ENCODE measurements around the gene DZIP1L. TPM values are rescaled to one million over a fixed set of nuclear protein-coding genes. Genes with fewer than 3 reads are reported as not detected.

Gene DZIP1L
- total RNA-seq, 1 donor from 2014 or later: 13.7 TPM

DNA sequence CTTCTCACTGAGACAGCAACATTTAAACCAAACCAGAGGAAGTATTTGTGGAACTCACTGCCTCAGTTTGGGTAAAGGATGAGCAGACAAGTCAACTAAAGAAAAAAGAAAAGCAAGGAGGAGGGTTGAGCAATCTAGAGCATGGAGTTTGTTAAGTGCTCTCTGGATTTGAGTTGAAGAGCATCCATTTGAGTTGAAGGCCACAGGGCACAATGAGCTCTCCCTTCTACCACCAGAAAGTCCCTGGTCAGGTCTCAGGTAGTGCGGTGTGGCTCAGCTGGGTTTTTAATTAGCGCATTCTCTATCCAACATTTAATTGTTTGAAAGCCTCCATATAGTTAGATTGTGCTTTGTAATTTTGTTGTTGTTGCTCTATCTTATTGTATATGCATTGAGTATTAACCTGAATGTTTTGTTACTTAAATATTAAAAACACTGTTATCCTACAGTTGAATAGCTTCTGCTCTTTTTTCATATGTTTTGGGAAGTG, 82.2 kb downstream of the DZIP1L start:
- DNase-seq (ENCODE audit: low spot score): no peak

- DNase-seq (ENCODE audit: low spot score): no peak
Measured at GRCh38 chr3:138032567-138032966, 82.8 kb downstream of the DZIP1L start.

DNA sequence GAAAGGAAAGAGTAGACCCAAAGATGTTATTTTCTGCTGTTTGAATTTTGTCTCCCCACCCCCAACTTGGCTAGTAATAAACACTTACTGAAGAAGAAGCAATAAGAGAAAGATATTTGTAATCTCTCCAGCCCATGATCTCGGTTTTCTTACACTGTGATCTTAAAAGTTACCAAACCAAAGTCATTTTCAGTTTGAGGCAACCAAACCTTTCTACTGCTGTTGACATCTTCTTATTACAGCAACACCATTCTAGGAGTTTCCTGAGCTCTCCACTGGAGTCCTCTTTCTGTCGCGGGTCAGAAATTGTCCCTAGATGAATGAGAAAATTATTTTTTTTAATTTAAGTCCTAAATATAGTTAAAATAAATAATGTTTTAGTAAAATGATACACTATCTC, 83.9 kb downstream of the DZIP1L start:
- DNase-seq (ENCODE audit: low spot score): no peak

GRCh38 chr3:138030734-138031280, 84.6 kb downstream of the DZIP1L start:
- no peak for DNase-seq (ENCODE audit: low spot score)

- no peak for DNase-seq (ENCODE audit: low spot score)
Measured at GRCh38 chr3:138027821-138028220, 87.6 kb downstream of the DZIP1L start.

DNA sequence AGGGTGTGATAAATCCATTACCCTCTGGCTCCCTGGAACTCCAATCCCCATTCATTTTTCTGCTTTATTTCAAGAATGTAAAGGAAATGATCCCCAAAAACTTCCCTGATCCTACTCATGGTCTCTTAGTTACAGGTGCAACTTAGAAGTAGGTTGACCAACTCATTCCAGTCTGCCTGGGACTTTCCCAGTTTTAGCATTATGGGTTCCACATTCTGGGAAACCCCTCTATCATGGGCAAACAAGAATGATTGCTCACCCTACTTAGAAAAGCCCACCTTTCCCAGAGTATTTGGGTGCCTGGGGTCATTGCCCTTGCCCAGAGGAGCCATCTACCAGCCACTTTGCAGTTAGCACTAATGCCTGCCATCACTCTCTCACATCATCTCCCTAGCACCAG, 89.9 kb downstream of the DZIP1L start:
- DNase-seq (ENCODE audit: low spot score): no peak

DNA sequence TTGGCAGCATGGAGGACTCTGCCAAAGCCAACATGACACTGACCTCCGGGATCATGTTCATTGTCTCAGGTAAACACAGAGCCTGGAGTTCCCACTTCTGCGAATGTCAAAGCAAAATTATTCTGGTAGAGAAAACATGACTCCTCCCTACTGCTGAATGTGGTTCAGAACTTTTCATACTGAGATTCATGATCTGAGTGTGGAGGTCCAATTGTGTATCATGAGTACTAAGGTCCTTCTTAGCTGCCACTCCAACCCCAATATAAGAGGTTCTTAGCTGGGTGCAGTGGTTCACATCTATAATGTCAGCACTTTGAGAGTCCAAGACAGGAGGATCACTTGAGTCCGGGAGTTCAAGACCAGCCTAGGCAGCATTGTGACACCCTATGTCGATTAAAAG, 91.7 kb downstream of the DZIP1L start:
- DNase-seq (ENCODE audit: low spot score): peak; percentile 42

DNA sequence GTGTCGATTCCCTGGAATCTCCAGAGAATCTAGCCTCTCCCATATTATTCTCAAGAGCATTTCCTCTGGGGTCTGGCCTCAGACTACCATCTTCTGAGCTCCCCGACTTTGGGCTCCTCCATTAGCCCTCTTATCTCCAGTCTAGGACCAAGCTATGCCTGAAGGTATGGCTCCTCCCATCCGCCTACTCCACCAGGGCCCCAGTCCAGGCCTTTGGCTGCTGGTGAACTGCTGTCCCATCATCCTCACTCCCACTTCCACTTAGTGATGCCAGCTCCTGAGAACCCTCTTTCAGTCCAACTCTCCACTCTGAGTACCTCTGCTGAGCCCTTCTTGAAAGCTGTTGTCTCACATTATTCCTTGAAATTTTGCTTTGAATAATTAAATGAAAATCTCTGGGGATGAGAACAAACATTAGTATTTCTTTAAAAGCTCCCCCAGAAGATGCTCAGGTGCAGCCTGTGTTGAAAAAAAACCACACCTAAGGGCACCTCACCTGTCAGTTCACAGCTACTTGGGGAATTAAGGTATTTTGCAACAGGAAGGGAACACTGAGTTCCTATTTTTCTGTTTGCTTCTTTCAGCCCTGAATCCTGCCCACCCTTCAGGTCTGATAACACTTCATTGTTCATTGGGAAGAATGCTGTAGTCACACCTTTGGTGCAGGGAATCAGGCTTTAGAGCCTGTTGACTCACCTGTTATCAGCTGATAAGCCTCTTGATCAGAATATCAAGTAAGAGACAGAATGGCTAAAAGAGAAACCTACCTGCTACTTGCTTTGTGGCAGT, 95.9 kb downstream of the DZIP1L start:
- DNase-seq (ENCODE audit: low spot score): peak; percentile 33

DNA sequence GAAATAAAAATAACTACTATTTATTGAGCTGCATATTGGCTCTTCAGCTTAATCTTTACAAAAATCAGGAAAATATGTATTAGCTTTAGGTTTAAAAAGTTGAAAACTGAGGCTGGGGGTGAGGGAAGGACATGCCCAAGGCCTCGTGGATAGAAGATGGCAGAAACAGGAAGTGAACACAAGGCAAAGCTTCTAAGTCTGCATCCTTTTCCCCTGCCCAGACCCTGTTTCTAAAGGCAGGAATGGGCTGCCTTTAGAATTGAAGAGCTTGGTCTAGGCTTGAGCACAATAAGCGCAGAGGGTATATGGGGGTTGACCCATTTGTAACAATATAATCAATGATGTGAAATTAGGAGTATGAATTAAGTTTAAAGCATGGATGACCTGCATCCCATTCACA, 99.3 kb downstream of the DZIP1L start:
- DNase-seq (ENCODE audit: low spot score): no peak

- no peak for DNase-seq (ENCODE audit: low spot score)
Measured at GRCh38 chr3:138012526-138012925, 102.9 kb downstream of the DZIP1L start.

Other genes starting within 250 kb of the DZIP1L start
- 6.7 TPM for gene CLDN18, start 105.4 kb downstream of the DZIP1L start, total RNA-seq
- gene A4GNT, start 16.8 kb upstream of the DZIP1L start, total RNA-seq: not detected
- 19.2 TPM for gene DBR1, start 59.3 kb upstream of the DZIP1L start, total RNA-seq
- 40.8 TPM for gene ARMC8, start 71.7 kb upstream of the DZIP1L start, total RNA-seq
- gene NME9, start 214.2 kb upstream of the DZIP1L start, total RNA-seq: 2.6 TPM
- 31.7 TPM for gene MRAS, start 233.0 kb upstream of the DZIP1L start, total RNA-seq